NB4 (cell line): ENCODE measurements around the gene TCF12.

Experiments used
- POLR2A ChIP-seq: IDR thresholded peaks from 2 replicates; pipeline ENCODE4 v1.6.1; 2011; ENCODE audit warnings: mild to moderate bottlenecking; ENCODE audit not compliant: insufficient read length; ENCODE audit errors: extremely low read depth
- TF ChIP-seq, protein P1 (sequence below): IDR thresholded peaks from one replicate; pipeline ENCODE4 v1.5.1; 2012; ENCODE audit warnings: low read depth, low read length

GRCh38 chr15:57312318-57313133, 394.1 kb downstream of the TCF12 start:
- no peak for TF ChIP-seq POLR2A
- TF ChIP-seq, protein P1, sequence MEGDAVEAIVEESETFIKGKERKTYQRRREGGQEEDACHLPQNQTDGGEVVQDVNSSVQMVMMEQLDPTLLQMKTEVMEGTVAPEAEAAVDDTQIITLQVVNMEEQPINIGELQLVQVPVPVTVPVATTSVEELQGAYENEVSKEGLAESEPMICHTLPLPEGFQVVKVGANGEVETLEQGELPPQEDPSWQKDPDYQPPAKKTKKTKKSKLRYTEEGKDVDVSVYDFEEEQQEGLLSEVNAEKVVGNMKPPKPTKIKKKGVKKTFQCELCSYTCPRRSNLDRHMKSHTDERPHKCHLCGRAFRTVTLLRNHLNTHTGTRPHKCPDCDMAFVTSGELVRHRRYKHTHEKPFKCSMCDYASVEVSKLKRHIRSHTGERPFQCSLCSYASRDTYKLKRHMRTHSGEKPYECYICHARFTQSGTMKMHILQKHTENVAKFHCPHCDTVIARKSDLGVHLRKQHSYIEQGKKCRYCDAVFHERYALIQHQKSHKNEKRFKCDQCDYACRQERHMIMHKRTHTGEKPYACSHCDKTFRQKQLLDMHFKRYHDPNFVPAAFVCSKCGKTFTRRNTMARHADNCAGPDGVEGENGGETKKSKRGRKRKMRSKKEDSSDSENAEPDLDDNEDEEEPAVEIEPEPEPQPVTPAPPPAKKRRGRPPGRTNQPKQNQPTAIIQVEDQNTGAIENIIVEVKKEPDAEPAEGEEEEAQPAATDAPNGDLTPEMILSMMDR, result no peak
